ENCODE results near the gene CELA2B.
"Not testable (repeated sequence)": the region's sequence is repeated elsewhere in the genome, so short reads cannot be mapped to it uniquely, and the experiment has no call there.

The CELA2B gene

GRCh38 chr1:15475752-15476314 lies at the start of gene CELA2B:
TSS of gene CELA2B (plus strand) at chr1:15476104. CDS start at chr1:15476126, 22 bp downstream.
- DNase-seq, result no peak

GRCh38 chr1:15426492-15427279 lies 49.2 kb upstream of the CELA2B start:
- DNase-seq, result no peak

- no peak for DNase-seq
Observed at GRCh38 chr1:15427280-15427666, 48.6 kb upstream of the CELA2B start.

- not testable (repeated sequence) for DNase-seq
Observed at GRCh38 chr1:15428252-15428651, 47.7 kb upstream of the CELA2B start.

GRCh38 chr1:15428815-15429435 lies 47.0 kb upstream of the CELA2B start:
- DNase-seq, result no peak

GRCh38 chr1:15429701-15430149 lies 46.2 kb upstream of the CELA2B start:
- peak; percentile 21 for DNase-seq

- peak; percentile 85 for DNase-seq
Observed at GRCh38 chr1:15430787-15431570, 44.9 kb upstream of the CELA2B start.

- no peak for DNase-seq
Observed at GRCh38 chr1:15431571-15431948, 44.3 kb upstream of the CELA2B start.

GRCh38 chr1:15432324-15432723 lies 43.6 kb upstream of the CELA2B start:
- peak; percentile 69 for DNase-seq

GRCh38 chr1:15433471-15433870 lies 42.4 kb upstream of the CELA2B start:
- DNase-seq, result no peak

- not testable (repeated sequence) for DNase-seq
Observed at GRCh38 chr1:15434739-15435138, 41.2 kb upstream of the CELA2B start.

GRCh38 chr1:15435239-15436077 lies 40.4 kb upstream of the CELA2B start:
- DNase-seq, result no peak

- no peak for DNase-seq
Observed at GRCh38 chr1:15436881-15437442, 38.9 kb upstream of the CELA2B start.

GRCh38 chr1:15439325-15439724 lies 36.6 kb upstream of the CELA2B start:
- no peak for DNase-seq

GRCh38 chr1:15440357-15440756 lies 35.5 kb upstream of the CELA2B start:
- DNase-seq, result no peak

GRCh38 chr1:15441247-15441646 lies 34.7 kb upstream of the CELA2B start:
- no peak for DNase-seq

- DNase-seq, result no peak
Observed at GRCh38 chr1:15442119-15442518, 33.8 kb upstream of the CELA2B start.

- no peak for DNase-seq
Observed at GRCh38 chr1:15442759-15443158, 33.1 kb upstream of the CELA2B start.

GRCh38 chr1:15443281-15443680 lies 32.6 kb upstream of the CELA2B start:
- no peak for DNase-seq

GRCh38 chr1:15444468-15445389 lies 31.2 kb upstream of the CELA2B start:
- DNase-seq, result no peak
